Keratinocyte (primary cell): ENCODE measurements around the gene SIGLEC9. TPM values are rescaled to one million over a fixed set of nuclear protein-coding genes. Genes with fewer than 3 reads are reported as not detected.
A peak's percentile ranks its signal among the peaks of the same experiment; 100 is the strongest.

Experiments
- DNase-seq: peaks from one replicate; pipeline ENCODE4 v3.0.0-alpha.2; 2011; ENCODE audit warnings: low read depth, missing footprints, low spot score
- FAIRE-seq: peaks from 2 replicates; lab custom pipeline; 2011; peaks lifted over from hg19 to GRCh38; lab: Jason Lieb, UNC
- H2AFZ ChIP-seq: 2 replicates; pipeline ENCODE4 v1.6.0; 2012; ENCODE audit warnings: low read length, control low read depth, inconsistent platforms; ENCODE audit not compliant: control insufficient read depth
- H3K27ac ChIP-seq: 2 replicates; pipeline ENCODE4 v1.5.1; 2011; ENCODE audit warnings: low read length; ENCODE audit not compliant: control insufficient read depth, insufficient read depth
- H3K27me3 ChIP-seq: 3 replicates; pipeline ENCODE4 v1.6.0; 2011; ENCODE audit warnings: low read length; ENCODE audit not compliant: control insufficient read depth, insufficient read depth; ENCODE audit errors: extremely low read depth
- H3K36me3 ChIP-seq, 2 experiments: 2 replicates in 1 of 2; 3 replicates in 1 of 2; pipeline ENCODE4 v1.5.1; 2011; ENCODE audit warnings: low read length in 2 of 2, mild to moderate bottlenecking in 1 of 2; ENCODE audit not compliant: control insufficient read depth in 2 of 2, insufficient read depth in 2 of 2; ENCODE audit errors: extremely low read depth in 1 of 2
- H3K4me1 ChIP-seq: 3 replicates; pipeline ENCODE4 v1.5.1; 2011; ENCODE audit warnings: low read length; ENCODE audit not compliant: control insufficient read depth, insufficient read depth; ENCODE audit errors: extremely low read depth
- H3K4me2 ChIP-seq: 3 replicates; pipeline ENCODE4 v1.6.0; 2011; ENCODE audit warnings: low read depth, low read length; ENCODE audit not compliant: control insufficient read depth, insufficient read depth; ENCODE audit errors: extremely low read depth
- H3K4me3 ChIP-seq, 3 experiments: fragments of 200-600 bp in 1 of 3; sonication (generic) in 1 of 3; 2 replicates in 2 of 3; 3 replicates in 1 of 3; pipeline ENCODE4 v1.5.1; 2011 to 2016; ENCODE audit warnings: low read length in 3 of 3, mild to moderate bottlenecking in 3 of 3, control low read depth in 2 of 3, inconsistent platforms in 1 of 3, low read depth in 1 of 3, mixed read lengths in 1 of 3, mixed run types in 1 of 3, moderate library complexity in 1 of 3; ENCODE audit not compliant: control insufficient read depth in 2 of 3, insufficient read depth in 2 of 3; ENCODE audit errors: extremely low read depth in 1 of 3
- H3K79me2 ChIP-seq: 2 replicates; pipeline ENCODE4 v1.6.0; 2012; ENCODE audit warnings: low read length; ENCODE audit not compliant: control insufficient read depth, insufficient read depth
- H3K9ac ChIP-seq: 3 replicates; pipeline ENCODE4 v1.6.0; 2011; ENCODE audit warnings: low read length; ENCODE audit not compliant: control insufficient read depth, insufficient read depth; ENCODE audit errors: extremely low read depth
- H3K9me1 ChIP-seq: 3 replicates; pipeline ENCODE4 v1.6.0; 2011; ENCODE audit warnings: low read length; ENCODE audit not compliant: control insufficient read depth, insufficient read depth; ENCODE audit errors: extremely low read depth
- H3K9me3 ChIP-seq: 2 replicates; pipeline ENCODE4 v1.5.1; 2012; ENCODE audit warnings: low read depth, low read length; ENCODE audit not compliant: control insufficient read depth
- H4K20me1 ChIP-seq: 3 replicates; pipeline ENCODE4 v1.6.0; 2011; ENCODE audit warnings: low read length; ENCODE audit not compliant: control insufficient read depth, insufficient read depth; ENCODE audit errors: extremely low read depth
- EZH2 ChIP-seq: IDR thresholded peaks from one replicate; pipeline ENCODE4 v1.6.1; 2012; ENCODE audit warnings: inconsistent platforms, mild to moderate bottlenecking, low read length, moderate library complexity
- dilution Hi-C: fragments of 300-500 bp; cut with MboI; formaldehyde crosslinking; loops from one replicate; pipeline ENCODE4 v1.7.0; 2020; ENCODE audit warnings: low sequenced_read_pairs; ENCODE audit not compliant: extremely low pct_ligation_motif_present
- polyA plus RNA-seq, 5 experiments: library from polyadenylated mRNA; depleted of rRNA in 3 of 5; stranded (reverse) in 3 of 5; stranded (forward) in 1 of 5; unstranded in 1 of 5; fragments of >200 nt; gene quantifications; 1 replicate in 1 of 5; 2 replicates in 3 of 5; 3 replicates in 1 of 5; pipeline versions ENCODE4 v1.2.1 to v1.2.3, GENCODE V29; 2011 to 2012; ENCODE audit warnings: missing spikeins in 2 of 5, low read depth in 1 of 5, low replicate concordance in 1 of 5
- TF ChIP-seq, protein P1 (sequence below), 3 experiments: IDR thresholded peaks in 1 of 3; conservative IDR thresholded peaks in 1 of 3; optimal IDR thresholded peaks in 1 of 3; 2 replicates in 2 of 3; 3 replicates in 1 of 3; pipeline versions ENCODE3 to v1.5.1; 2011; ENCODE audit warnings: low read length in 3 of 3, mild to moderate bottlenecking in 3 of 3, moderate library complexity in 2 of 3, control low read depth in 1 of 3, inconsistent platforms in 1 of 3; ENCODE audit not compliant: insufficient read depth in 2 of 3; ENCODE audit errors: extremely low read depth in 1 of 3

The SIGLEC9 gene
- polyA plus RNA-seq, 1 donor (not counting 4 experiments of a cell fraction or from before 2014, with no cell fraction given): not detected

GRCh38 chr19:51147663-51148062 lies 23.0 kb downstream of the SIGLEC9 start:
- no peaks in the 10 kb centered on the region for H3K4me1 ChIP-seq
- TF ChIP-seq EZH2: no peak
- no peak overlapping the region for H3K9ac ChIP-seq
- FAIRE-seq (no peak), DNase-seq (no peak)
- dilution Hi-C loops: no loop called here
- no peak overlapping the region for H3K27ac ChIP-seq
- no peaks in the 10 kb centered on the region for H3K9me1 ChIP-seq
- no peak overlapping the region for H2AFZ ChIP-seq
- H3K36me3 ChIP-seq: no peaks in the 10 kb centered on the region
- H3K4me2 ChIP-seq: no peak overlapping the region
- no peaks in the 10 kb centered on the region for H4K20me1 ChIP-seq
- H3K4me3 ChIP-seq: no peak overlapping the region
- no peaks in the 10 kb centered on the region for H3K9me3 ChIP-seq
- H3K79me2 ChIP-seq: no peaks in the 10 kb centered on the region
- H3K27me3 ChIP-seq: no peaks in the 10 kb centered on the region

GRCh38 chr19:51148580-51148979 lies 23.9 kb downstream of the SIGLEC9 start:
- no peak overlapping the region for H3K27ac ChIP-seq
- FAIRE-seq (no peak), DNase-seq (no peak)
- dilution Hi-C loops: no loop called here
- H3K27me3 ChIP-seq: no peaks in the 10 kb centered on the region
- H3K79me2 ChIP-seq: no peaks in the 10 kb centered on the region
- no peak overlapping the region for H2AFZ ChIP-seq
- no peaks in the 10 kb centered on the region for H4K20me1 ChIP-seq
- TF ChIP-seq, protein P1, sequence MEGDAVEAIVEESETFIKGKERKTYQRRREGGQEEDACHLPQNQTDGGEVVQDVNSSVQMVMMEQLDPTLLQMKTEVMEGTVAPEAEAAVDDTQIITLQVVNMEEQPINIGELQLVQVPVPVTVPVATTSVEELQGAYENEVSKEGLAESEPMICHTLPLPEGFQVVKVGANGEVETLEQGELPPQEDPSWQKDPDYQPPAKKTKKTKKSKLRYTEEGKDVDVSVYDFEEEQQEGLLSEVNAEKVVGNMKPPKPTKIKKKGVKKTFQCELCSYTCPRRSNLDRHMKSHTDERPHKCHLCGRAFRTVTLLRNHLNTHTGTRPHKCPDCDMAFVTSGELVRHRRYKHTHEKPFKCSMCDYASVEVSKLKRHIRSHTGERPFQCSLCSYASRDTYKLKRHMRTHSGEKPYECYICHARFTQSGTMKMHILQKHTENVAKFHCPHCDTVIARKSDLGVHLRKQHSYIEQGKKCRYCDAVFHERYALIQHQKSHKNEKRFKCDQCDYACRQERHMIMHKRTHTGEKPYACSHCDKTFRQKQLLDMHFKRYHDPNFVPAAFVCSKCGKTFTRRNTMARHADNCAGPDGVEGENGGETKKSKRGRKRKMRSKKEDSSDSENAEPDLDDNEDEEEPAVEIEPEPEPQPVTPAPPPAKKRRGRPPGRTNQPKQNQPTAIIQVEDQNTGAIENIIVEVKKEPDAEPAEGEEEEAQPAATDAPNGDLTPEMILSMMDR (optimal IDR thresholded peaks at IDR 0.05 in 1 of 3, IDR thresholded peaks at IDR 0.05 in 1 of 3, conservative IDR thresholded peaks at IDR 0.05 in 1 of 3; ENCODE audit: extremely low read depth in 1 of 3, insufficient read depth in 2 of 3, low read length in 3 of 3): no peak
- no peak for TF ChIP-seq EZH2
- no peaks in the 10 kb centered on the region for H3K4me1 ChIP-seq
- H3K9me3 ChIP-seq: no peaks in the 10 kb centered on the region
- no peak overlapping the region for H3K4me2 ChIP-seq
- H3K4me3 ChIP-seq: no peak overlapping the region
- H3K36me3 ChIP-seq: no peaks in the 10 kb centered on the region
- no peaks in the 10 kb centered on the region for H3K9me1 ChIP-seq
- no peak overlapping the region for H3K9ac ChIP-seq

DNA sequence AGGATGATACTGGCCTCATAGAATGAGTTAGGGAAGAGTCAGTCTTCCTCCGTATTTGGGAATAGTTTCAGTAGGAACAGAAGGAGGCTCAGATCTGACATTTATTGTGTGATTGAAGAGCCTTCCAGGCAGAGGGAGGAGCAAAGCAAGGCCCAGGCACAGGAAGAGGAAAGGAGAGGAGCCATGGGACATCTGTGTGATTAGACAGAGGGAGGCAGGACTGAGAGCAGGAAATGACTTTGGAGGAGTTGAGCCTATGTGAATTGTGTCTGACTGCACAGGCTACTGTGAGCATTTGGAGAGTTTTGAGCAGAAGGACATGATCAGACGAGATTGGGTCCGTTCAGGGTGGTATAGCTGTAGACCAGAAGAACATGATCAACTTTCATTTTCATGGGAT lies 25.9 kb downstream of the SIGLEC9 start:
- no peak overlapping the region for H3K27ac ChIP-seq
- peak; percentile 56 for FAIRE-seq
- no peaks in the 10 kb centered on the region for H3K36me3 ChIP-seq
- dilution Hi-C loops: no loop called here
- no peaks in the 10 kb centered on the region for H3K79me2 ChIP-seq
- H3K4me3 ChIP-seq: no peak overlapping the region
- H3K9me1 ChIP-seq: no peaks in the 10 kb centered on the region
- no peak overlapping the region for H3K4me2 ChIP-seq
- H2AFZ ChIP-seq: no peak overlapping the region
- H3K27me3 ChIP-seq: no peaks in the 10 kb centered on the region
- no peak overlapping the region for H3K9ac ChIP-seq
- no peaks in the 10 kb centered on the region for H3K9me3 ChIP-seq
- TF ChIP-seq EZH2: no peak
- TF ChIP-seq, protein P1 (optimal IDR thresholded peaks at IDR 0.05 in 1 of 3, IDR thresholded peaks at IDR 0.05 in 1 of 3, conservative IDR thresholded peaks at IDR 0.05 in 1 of 3; ENCODE audit: extremely low read depth in 1 of 3, insufficient read depth in 2 of 3, low read length in 3 of 3): no peak
- DNase-seq: no peak
- H3K4me1 ChIP-seq: no peaks in the 10 kb centered on the region
- no peaks in the 10 kb centered on the region for H4K20me1 ChIP-seq
